Spleen (tissue), 7 donors: ENCODE results near the gene TMEM108.

Experiments used
- POLR2A ChIP-seq, 3 donors: fragments of 450-650 bp; IDR thresholded peaks; one replicate each; pipeline ENCODE4 v1.5.1; 2017; ENCODE audit warnings: antibody characterized with exemption in 3 of 3, mild to moderate bottlenecking in 1 of 3
- POLR2AphosphoS5 ChIP-seq, 3 donors: sonication (generic); formaldehyde crosslinking; IDR thresholded peaks; one replicate each; pipeline ENCODE4 v1.5.1; 2017; ENCODE audit warnings: antibody characterized with exemption in 3 of 3
- TF ChIP-seq, protein P1 (sequence below), 11 experiments: fragments of 200-600 bp in 7 of 11; fragments of 450-650 bp in 4 of 11; sonication (generic) in 4 of 11; IDR thresholded peaks in 8 of 11; conservative IDR thresholded peaks in 3 of 11; 1 replicate in 7 of 11; 2 replicates in 4 of 11; pipeline versions ENCODE4 v1.4.0 to v1.8.0; 2016 to 2021; ENCODE audit warnings: antibody characterized with exemption in 11 of 11, inconsistent platforms in 4 of 11, mild to moderate bottlenecking in 1 of 11
- donor health status: DM: no; HTN: no; CAD: no; lungs with moderate emphysema.
- donor health status: DM: no; HTN: no; CAD: no.
- donor health status: DM: no; HTN: no; CAD: no.

DNA sequence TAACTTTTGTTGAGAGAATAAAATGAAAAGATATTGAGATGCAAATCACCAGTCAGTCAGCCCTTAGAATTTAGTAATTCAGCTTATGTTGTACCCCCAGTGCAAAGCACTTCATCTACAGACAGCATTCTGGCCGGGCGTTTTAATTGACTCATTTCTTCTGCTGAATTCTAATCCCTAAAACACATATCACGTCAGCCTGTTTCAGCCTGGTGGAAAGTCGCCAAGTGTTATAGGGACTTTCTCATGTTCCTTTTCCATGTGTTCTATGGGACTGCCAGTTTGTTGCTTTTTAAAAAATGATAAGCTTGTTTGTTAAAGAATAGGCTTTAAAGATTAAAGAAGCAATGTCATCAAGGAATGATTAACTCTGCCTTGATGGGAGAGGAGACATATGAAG lies 192.0 kb downstream of the TMEM108 start:
- TF ChIP-seq, protein P1, sequence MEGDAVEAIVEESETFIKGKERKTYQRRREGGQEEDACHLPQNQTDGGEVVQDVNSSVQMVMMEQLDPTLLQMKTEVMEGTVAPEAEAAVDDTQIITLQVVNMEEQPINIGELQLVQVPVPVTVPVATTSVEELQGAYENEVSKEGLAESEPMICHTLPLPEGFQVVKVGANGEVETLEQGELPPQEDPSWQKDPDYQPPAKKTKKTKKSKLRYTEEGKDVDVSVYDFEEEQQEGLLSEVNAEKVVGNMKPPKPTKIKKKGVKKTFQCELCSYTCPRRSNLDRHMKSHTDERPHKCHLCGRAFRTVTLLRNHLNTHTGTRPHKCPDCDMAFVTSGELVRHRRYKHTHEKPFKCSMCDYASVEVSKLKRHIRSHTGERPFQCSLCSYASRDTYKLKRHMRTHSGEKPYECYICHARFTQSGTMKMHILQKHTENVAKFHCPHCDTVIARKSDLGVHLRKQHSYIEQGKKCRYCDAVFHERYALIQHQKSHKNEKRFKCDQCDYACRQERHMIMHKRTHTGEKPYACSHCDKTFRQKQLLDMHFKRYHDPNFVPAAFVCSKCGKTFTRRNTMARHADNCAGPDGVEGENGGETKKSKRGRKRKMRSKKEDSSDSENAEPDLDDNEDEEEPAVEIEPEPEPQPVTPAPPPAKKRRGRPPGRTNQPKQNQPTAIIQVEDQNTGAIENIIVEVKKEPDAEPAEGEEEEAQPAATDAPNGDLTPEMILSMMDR (IDR thresholded peaks at IDR 0.05 in 8 of 11, conservative IDR thresholded peaks at IDR 0.05 in 3 of 11), result no peak
- TF ChIP-seq POLR2A (IDR thresholded peaks at IDR 0.05), result no peak
- TF ChIP-seq POLR2AphosphoS5 (IDR thresholded peaks at IDR 0.05), result no peak
